Ishikawa (cell line): ENCODE results near the gene EFNA3.

ENCODE experiments used
- CEBPB ChIP-seq: IDR thresholded peaks from 2 replicates; pipeline ENCODE4 v1.6.1; 2012
- CREB1 ChIP-seq: IDR thresholded peaks from 2 replicates; pipeline ENCODE4 v1.6.1; 2012; ENCODE audit warnings: low read depth
- EGR1 ChIP-seq: IDR thresholded peaks from 2 replicates; pipeline ENCODE4 v1.6.1; 2012
- EP300 ChIP-seq: IDR thresholded peaks from 2 replicates; pipeline ENCODE4 v1.6.1; 2012; ENCODE audit warnings: borderline replicate concordance
- FOXM1 ChIP-seq: IDR thresholded peaks from 2 replicates; pipeline ENCODE4 v1.6.1; 2012; ENCODE audit warnings: low read depth, borderline replicate concordance
- MAX ChIP-seq: IDR thresholded peaks from 2 replicates; pipeline ENCODE4 v1.6.1; 2012
- NFIC ChIP-seq: IDR thresholded peaks from 2 replicates; pipeline ENCODE4 v1.6.1; 2012
- RAD21 ChIP-seq: IDR thresholded peaks from 2 replicates; pipeline ENCODE4 v1.6.1; 2012; ENCODE audit warnings: low read depth
- REST ChIP-seq: IDR thresholded peaks from 2 replicates; pipeline ENCODE4 v1.6.1; 2012; ENCODE audit warnings: low read depth, mild to moderate bottlenecking
- TAF1 ChIP-seq: IDR thresholded peaks from 2 replicates; pipeline ENCODE4 v1.6.1; 2012; ENCODE audit warnings: low read depth, mild to moderate bottlenecking
- TCF12 ChIP-seq: IDR thresholded peaks from 2 replicates; pipeline ENCODE4 v1.6.1; 2012; ENCODE audit warnings: low read depth
- TEAD4 ChIP-seq: IDR thresholded peaks from 2 replicates; pipeline ENCODE4 v1.6.1; 2012
- USF1 ChIP-seq: IDR thresholded peaks from 2 replicates; pipeline ENCODE4 v1.6.1; 2012
- YY1 ChIP-seq: IDR thresholded peaks from 2 replicates; pipeline ENCODE4 v1.6.1; 2012; ENCODE audit warnings: low read depth
- ZBTB7A ChIP-seq: IDR thresholded peaks from 2 replicates; pipeline ENCODE4 v1.6.1; 2012; ENCODE audit warnings: low read depth

Gene EFNA3

GRCh38 chr1:155077346-155077745 is 1.3 kb upstream of the EFNA3 start:
- TF ChIP-seq CEBPB (no peak), EP300 (no peak), TEAD4 (no peak), FOXM1 (no peak), RAD21 (no peak), YY1 (no peak), CREB1 (no peak), TCF12 (no peak), TAF1 (no peak), MAX (no peak), EGR1 (no peak), NFIC (no peak), REST (no peak), USF1 (no peak), ZBTB7A (no peak)

GRCh38 chr1:155077758-155078445 is 735 bp upstream of the EFNA3 start:
- TF ChIP-seq CEBPB (no peak), RAD21 (no peak), FOXM1 (no peak), YY1 (no peak), TCF12 (no peak), EP300 (no peak), EGR1 (no peak)

- TF ChIP-seq EP300 (no peak), CREB1 (no peak), TCF12 (no peak), MAX (no peak), REST (no peak), YY1 (no peak), ZBTB7A (no peak; the same call in 1 of the 2 replicates), EGR1 (no peak)
Observed at GRCh38 chr1:155079210-155079486, 511 bp downstream of the EFNA3 start.

- no peak for TF ChIP-seq RAD21
- 0 out of 2 replicates have a peak, but pooled peaks have one; percentile 57 for TF ChIP-seq ZBTB7A
Observed at GRCh38 chr1:155079487-155080311, 1.1 kb downstream of the EFNA3 start.

- no peak for TF ChIP-seq REST
- no peak; the same call in 1 of the 2 replicates for TF ChIP-seq EGR1
- TF ChIP-seq NFIC = no peak
- TF ChIP-seq RAD21 = no peak
- TF ChIP-seq EP300 = no peak
- TF ChIP-seq YY1 = no peak
- TF ChIP-seq CEBPB = no peak
- TF ChIP-seq CREB1 = no peak
- TF ChIP-seq FOXM1 = no peak
- no peak for TF ChIP-seq TEAD4
- no peak for TF ChIP-seq TAF1
- peak; percentile 96 for TF ChIP-seq USF1
- peak; percentile 68 for TF ChIP-seq MAX
- TF ChIP-seq ZBTB7A = peak; percentile 98
- TF ChIP-seq TCF12 = no peak
Observed at GRCh38 chr1:155080312-155081228, 1.9 kb downstream of the EFNA3 start.
